ENCODE results near the gene ZNF557.

The ZNF557 gene

DNA sequence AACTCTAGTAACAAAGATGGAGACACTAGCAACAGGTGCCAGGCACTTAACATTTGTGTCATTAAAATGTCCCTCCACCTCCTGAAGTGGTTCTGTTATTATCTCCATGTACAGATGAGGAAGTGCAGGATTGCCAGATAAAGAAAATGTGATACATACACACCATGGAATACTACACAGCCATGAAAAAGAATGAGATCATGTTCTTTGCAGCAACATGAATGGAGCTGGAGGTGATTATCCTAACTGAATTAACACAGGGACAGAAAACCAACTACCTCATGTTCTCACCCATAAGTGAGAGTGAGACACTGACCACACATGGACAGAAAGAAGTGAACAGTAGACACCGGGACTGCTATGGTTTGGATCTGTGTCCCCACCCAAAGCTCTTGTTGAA lies 60.5 kb downstream of the ZNF557 start:
- DNase-seq: no peak

DNA sequence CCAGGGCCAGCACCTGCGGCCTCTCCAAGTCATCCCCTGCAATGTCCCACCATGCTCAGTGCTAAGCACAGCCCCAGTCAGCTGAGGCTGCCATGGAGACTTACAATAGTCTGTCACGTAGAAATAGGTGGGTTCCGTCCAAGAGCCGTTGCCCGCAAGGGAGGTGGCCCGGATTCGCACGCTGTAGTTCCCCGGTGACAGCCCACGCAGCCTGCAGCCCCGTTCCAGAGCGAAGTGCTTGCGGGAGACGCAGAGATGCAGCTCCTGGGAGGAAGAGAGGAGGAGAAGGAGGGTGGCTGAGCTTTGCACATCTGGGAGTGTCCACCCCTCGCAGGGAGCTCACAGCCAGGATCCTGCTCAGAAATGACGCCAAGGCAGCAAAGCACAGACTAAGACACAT lies 62.6 kb downstream of the ZNF557 start:
- no peak for DNase-seq

DNA sequence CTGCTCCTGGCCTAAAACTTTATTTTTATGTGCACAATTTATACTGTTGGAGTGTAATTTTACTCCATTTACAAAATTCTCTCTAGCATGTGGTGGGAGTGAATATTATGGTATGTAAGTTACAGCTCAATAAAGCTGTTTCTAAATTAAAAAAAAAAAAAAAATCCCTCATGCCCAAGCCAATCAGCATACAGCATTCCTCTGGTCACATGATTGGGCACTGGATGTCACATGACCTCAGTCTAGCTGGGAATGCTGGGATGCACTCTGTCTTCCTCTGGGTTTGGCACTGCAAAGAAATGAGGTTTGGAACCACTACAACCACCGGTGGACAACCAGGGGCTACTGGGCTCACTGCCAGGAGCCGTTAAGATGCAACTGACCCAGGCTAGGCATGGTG lies 67.6 kb downstream of the ZNF557 start:
- no peak for DNase-seq

All from CD4-positive, alpha-beta T cell treated with Interleukin-10 for 1 hour (primary cell).